Mammary epithelial cell (primary cell): ENCODE measurements around the gene COG5.

Experiments used
- CTCF ChIP-seq, 2 donors: IDR thresholded peaks in 1 of 2; conservative IDR thresholded peaks in 1 of 2; 2 replicates each; pipeline ENCODE4 v1.5.1; 2011 to 2012; ENCODE audit warnings: inconsistent platforms in 2 of 2, low read length in 2 of 2, mild to moderate bottlenecking in 2 of 2, control low read depth in 1 of 2, low read depth in 1 of 2; ENCODE audit not compliant: insufficient read depth in 1 of 2; ENCODE audit errors: extremely low read depth in 1 of 2
- EZH2 ChIP-seq: IDR thresholded peaks from 2 replicates; pipeline ENCODE4 v1.6.1; 2012; ENCODE audit warnings: low read length, inconsistent platforms, borderline replicate concordance

- TF ChIP-seq CTCF (conservative IDR thresholded peaks at IDR 0.05 in 1 of 2, IDR thresholded peaks at IDR 0.05 in 1 of 2; ENCODE audit: extremely low read depth in 1 of 2, insufficient read depth in 1 of 2, low read depth in 1 of 2, low read length in 2 of 2) (no peak), EZH2 (no peak)
Observed at GRCh38 chr7:107506674-107507339, 56.9 kb downstream of the COG5 start.
